HS-27A (cell line): ENCODE data around the gene GLMP.

Experiments
- DNase-seq: peaks from one replicate; pipeline ENCODE4 v3.0.0-alpha.2; 2012; ENCODE audit warnings: low read depth, missing footprints

GLMP gene

DNA sequence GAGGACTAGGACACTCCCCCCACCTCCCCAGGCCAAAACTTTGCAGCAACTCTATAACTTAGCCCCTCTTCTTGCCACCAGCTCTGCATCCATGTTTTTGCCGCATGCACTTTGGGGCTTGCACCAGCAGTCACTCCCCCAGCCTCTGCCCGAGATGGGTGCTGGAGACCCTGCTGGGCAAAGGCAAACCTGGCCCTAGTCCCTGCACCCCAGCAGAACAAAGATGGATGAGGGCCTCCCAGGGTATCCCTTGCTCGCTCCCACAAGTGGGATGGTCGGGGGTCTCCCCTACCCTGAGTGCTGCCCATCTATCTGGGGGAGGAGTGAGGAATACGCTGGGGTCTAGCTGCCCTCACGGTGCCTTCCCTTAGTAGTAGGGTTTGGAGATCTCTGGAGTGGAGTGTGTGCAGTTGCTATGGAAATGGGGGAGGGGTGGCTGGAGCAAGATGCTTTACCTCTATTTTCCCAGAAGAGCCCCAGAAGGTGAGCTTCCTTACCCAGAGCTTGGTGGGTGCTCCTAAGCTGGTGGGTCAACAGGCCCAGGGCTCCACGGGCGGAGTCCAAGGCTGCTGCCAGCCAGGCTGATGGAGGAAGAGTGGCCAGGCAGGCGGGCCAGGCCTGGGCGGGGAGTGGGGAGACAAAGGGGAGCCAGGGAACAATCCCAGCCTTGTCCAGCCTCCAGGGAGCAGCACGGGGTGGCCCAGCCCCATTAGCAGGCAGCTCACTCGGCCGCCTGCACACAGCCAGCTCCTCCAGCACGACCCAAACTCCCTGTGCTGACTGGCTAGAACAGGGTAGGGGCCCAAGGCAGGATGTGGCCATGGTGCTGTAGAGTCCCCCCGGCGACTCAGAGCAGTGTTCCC, 47.8 kb downstream of the GLMP start, which contains the start of gene PAQR6:
Gene PAQR6 (minus strand): TSS at position 597 of the 863 bp plus-strand sequence. CDS start 1,325 bp downstream, outside the sequence.
- DNase-seq = no peak

DNA sequence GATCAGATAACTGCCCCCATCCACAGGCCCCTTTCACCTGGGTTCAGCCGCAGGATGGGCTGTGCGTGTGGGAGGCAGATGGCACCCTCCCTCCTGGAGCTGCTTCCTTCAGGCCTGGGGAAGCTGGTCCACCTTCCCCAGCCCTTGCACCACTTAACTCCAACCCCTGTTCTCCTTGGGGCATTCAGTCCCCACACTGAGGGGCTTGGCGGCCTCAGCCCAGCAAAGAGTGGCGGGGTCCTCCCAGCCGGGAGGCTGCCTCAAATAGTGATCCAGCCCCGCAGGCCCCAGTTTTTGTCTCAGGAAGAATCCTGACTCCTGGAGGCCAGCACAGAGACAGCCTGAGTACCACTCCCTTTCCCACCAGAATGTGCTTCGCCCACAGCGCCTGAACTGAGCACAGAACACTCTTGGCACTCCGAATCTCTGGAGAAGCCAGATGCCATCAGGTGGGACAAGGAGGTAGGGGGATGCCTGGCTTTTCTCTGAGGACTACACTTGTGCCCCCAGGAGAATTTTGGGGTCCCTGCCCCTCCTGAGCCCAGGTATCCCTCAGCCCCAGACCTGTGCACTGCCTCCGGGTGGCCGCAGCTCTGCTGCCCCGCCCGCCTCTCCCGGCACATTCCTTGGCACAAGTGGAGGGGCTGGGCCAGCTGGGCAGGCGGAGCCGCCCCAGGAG, 48.6 kb downstream of the GLMP start:
- DNase-seq = no peak

DNA sequence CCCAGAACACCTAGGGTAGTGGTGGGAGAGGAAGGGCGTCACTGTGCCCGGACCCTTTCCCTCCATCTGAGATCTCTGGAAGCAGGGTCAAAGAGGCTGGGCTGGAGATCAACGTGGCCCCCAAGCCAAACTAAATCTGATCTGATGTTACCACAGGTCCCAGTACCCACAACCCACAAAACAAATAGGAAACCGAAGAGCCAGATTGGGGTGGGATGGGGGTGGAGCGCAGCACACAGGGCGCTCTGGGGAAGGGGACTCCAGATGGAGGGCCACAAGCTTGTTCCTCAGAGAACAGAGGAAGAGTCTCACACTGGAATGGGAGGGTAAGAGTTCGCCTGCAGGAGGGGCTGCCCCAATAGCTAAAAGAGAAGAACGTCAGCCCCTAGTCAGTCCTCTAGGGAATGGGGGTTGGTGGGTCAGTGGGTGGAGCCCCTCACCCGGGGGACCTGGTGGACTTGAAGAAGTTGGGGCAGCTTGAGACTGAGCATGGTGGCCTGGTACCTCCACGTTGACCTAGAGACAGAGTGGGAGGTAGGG, 49.2 kb downstream of the GLMP start:
- DNase-seq = no peak

DNA sequence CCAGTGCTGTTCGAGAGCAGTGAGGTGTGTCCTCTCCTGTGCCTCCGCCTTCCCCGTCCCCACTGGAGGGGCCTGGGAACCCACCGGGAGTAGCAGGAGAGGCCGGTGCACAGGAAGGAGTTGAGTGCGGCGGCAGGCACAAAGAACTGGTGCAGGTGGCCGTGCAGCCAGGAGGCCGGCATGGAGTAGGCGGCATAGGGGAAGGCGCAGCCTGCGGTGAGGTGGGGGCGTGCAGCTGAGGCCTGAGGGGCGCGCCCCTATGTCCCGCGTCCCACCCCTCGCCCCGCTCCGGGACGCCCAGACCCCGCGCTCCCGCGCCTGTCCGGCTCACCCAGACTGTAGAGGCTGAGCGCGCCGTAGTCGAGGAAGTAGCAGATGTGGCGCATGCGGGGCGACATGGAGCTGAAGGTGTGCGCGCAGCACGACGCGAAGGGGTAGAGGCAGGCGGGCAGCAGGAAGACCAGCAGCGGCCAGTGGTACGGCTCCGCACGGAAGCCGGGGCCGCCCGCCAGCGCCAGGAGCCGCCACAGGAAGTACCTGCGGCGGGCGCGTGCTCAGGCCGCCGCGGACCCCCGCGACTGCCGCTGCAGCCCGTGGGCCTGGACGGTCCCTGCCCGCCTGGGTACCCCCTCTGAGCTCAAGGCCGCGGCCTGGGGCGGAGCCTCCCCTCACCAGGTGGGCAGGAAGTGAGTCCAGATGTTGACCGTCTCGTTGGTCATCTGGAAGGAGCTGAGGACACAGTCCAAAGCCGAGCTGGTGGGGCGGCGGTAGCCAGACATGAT, 49.8 kb downstream of the GLMP start:
- no peak for DNase-seq

DNA sequence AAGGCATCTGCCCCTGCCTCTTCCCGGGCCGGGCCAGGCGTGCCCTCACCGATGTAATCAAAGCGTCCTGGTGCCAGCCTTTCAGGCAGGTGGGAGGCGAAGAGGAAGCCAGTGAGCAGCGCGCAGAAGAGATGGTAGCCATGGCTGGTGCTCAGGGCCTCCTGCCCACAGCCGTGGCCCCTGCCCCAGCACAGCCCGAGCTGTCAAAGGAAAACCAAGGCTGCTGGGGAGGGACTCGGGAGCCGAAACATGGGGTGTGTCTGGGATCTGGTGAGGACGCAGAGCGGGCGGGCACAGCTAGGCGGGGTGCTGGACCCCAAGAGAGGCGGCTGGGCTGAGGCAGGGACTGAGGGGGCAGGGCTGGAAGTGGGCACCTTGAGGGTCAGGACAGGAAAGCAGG, 50.8 kb downstream of the GLMP start:
- DNase-seq = no peak

DNA sequence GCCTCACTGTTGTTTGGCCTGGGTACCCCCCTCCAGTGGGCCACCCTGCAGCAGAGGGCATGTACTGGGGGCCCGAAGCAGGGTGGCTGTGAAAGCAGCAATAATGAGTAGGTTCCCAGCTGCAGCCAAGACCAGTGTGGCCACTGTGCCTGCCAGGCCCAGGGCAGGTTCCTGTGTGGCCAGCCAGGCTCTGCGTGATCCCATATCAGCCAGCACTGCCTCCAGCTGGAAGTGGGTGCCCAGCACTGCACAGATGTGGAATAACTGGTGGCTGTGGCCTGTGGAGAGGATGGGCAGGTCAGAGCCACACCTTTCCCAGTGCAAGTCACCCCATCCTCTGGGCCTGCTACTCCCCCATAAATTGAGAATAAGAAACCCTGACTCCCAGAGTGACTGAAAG, 51.4 kb downstream of the GLMP start:
- no peak for DNase-seq

DNA sequence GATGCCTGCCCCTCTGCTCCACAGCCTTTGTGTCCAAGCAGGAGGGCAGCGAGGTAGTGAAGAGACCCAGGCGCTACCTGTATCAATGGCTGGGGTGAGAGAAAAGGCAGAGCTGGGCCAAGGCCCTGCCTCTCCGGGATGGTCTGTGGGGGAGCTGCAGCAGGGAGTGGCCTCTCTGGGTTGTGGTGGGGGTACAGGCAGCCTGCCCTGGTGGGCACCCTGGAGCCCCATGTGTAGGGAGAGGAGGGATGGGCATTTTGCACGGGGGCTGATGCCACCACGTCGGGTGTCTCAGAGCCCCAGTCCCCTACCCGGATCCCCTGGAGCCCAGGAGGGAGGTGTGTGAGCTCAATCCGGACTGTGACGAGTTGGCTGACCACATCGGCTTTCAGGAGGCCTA, 52.7 kb downstream of the GLMP start:
- DNase-seq = no peak
